B cell (primary cell): ENCODE results near the gene ING3. TPM values are rescaled to one million over a fixed set of nuclear protein-coding genes. Genes with fewer than 3 reads are reported as not detected.

ENCODE experiments used
- ATAC-seq: fragments of 200-7000 bp; cut with Tn5 transposase; one replicate; pipeline ENCODE4 v1.10.0; 2021; ENCODE audit warnings: low read depth, mild to moderate bottlenecking, moderate number of reproducible peaks, moderate library complexity
- CTCF ChIA-PET: fragments of 350-600 bp; sonication (Branson Sonifier 250); formaldehyde crosslinking; loops from one replicate; lab custom pipeline; 2021; ENCODE audit warnings: antibody characterized with exemption, inconsistent platforms; lab: Charles Lee
- POLR2A ChIA-PET: fragments of 350-600 bp; sonication (Branson Sonifier 250); formaldehyde crosslinking; loops from one replicate; lab custom pipeline; 2021; ENCODE audit warnings: antibody characterized with exemption; lab: Charles Lee
- DNase-seq: peaks from one replicate; pipeline ENCODE4 v3.0.0; 2013
- H2AFZ ChIP-seq: 2 replicates; pipeline ENCODE4 v1.6.1; 2012; ENCODE audit warnings: mild to moderate bottlenecking, low read depth, low read length; ENCODE audit not compliant: insufficient read depth, poor library complexity, severe bottlenecking
- H3K27ac ChIP-seq, 2 donors: 1 replicate in 1 of 2; 2 replicates in 1 of 2; pipeline ENCODE4 v1.5.1; 2012 to 2013; ENCODE audit warnings: low read length in 2 of 2, mild to moderate bottlenecking in 2 of 2, moderate library complexity in 1 of 2
- H3K27me3 ChIP-seq, 4 experiments: fragments of 200-600 bp in 1 of 4; sonication (generic) in 1 of 4; replicated peaks in 1 of 4; 1 replicate in 2 of 4; 2 replicates in 2 of 4; pipeline versions ENCODE4 v1.6.1 to v1.7.0; 2013 to 2016; ENCODE audit warnings: low read length in 3 of 4, mild to moderate bottlenecking in 2 of 4, mixed read lengths in 1 of 4, moderate library complexity in 1 of 4; ENCODE audit not compliant: insufficient read depth in 4 of 4, control insufficient read depth in 3 of 4; ENCODE audit errors: control extremely low read depth in 1 of 4
- H3K36me3 ChIP-seq, 2 experiments: replicated peaks in 1 of 2; 1 replicate in 1 of 2; 2 replicates in 1 of 2; pipeline versions ENCODE4 v1.6.1 to v1.7.1; 2013; ENCODE audit warnings: low read length in 1 of 2; ENCODE audit not compliant: insufficient read depth in 2 of 2, control insufficient read depth in 1 of 2; ENCODE audit errors: control extremely low read depth in 1 of 2, extremely low read depth in 1 of 2
- H3K4me1 ChIP-seq, 2 donors: fragments of 200-600 bp in 1 of 2; sonication (generic) in 1 of 2; 1 replicate in 1 of 2; 2 replicates in 1 of 2; pipeline versions ENCODE4 v1.5.1 to v1.6.1; 2013 to 2017; ENCODE audit warnings: low read length in 2 of 2; ENCODE audit not compliant: control insufficient read depth in 2 of 2, insufficient read depth in 2 of 2
- H3K4me2 ChIP-seq: replicated peaks from 2 replicates; pipeline ENCODE3; 2012; ENCODE audit warnings: mild to moderate bottlenecking, low read depth, low read length; ENCODE audit not compliant: poor library complexity, severe bottlenecking
- H3K4me3 ChIP-seq, 5 experiments: fragments of 200-600 bp in 1 of 5; sonication (generic) in 1 of 5; 1 replicate in 3 of 5; 2 replicates in 2 of 5; pipeline versions ENCODE4 v1.5.1 to v1.7.0; 2011 to 2016; ENCODE audit warnings: low read length in 4 of 5, mild to moderate bottlenecking in 4 of 5, low read depth in 2 of 5, control low read depth in 1 of 5, moderate library complexity in 1 of 5; ENCODE audit not compliant: insufficient read depth in 1 of 5; ENCODE audit errors: control extremely low read depth in 1 of 5, extremely low read depth in 1 of 5
- H3K79me2 ChIP-seq: fragments of 200-600 bp; sonication (generic); one replicate; pipeline ENCODE4 v1.6.0; 2016; ENCODE audit warnings: low read length; ENCODE audit not compliant: control insufficient read depth, insufficient read depth
- H3K9ac ChIP-seq: fragments of 200-600 bp; sonication (generic); 2 replicates; pipeline ENCODE4 v1.6.1; 2017; ENCODE audit warnings: mild to moderate bottlenecking, low read length, moderate library complexity
- H3K9me3 ChIP-seq, 3 donors: one replicate each; pipeline versions ENCODE4 v1.6.1 to v1.7.1; 2013; ENCODE audit warnings: low read length in 2 of 3; ENCODE audit not compliant: control insufficient read depth in 2 of 3, insufficient read depth in 1 of 3; ENCODE audit errors: control extremely low read depth in 1 of 3
- H4K20me1 ChIP-seq: 2 replicates; pipeline ENCODE4 v1.6.0; 2012; ENCODE audit warnings: mild to moderate bottlenecking, low read length; ENCODE audit not compliant: insufficient read depth, control insufficient read depth, poor library complexity, severe bottlenecking
- H3K27ac Mint-ChIP-seq: one replicate; pipeline ENCODE4 v1.8.0; 2021; ENCODE audit warnings: mixed read lengths
- H3K27me3 Mint-ChIP-seq: one replicate; pipeline ENCODE4 v1.8.0; 2021; ENCODE audit warnings: mixed read lengths
- H3K4me1 Mint-ChIP-seq: one replicate; pipeline ENCODE4 v1.8.0; 2021; ENCODE audit warnings: mixed read lengths
- H3K4me3 Mint-ChIP-seq: one replicate; pipeline ENCODE4 v1.8.0; 2021; ENCODE audit warnings: mixed read lengths
- H3K9me3 Mint-ChIP-seq: one replicate; pipeline ENCODE4 v1.8.0; 2022; ENCODE audit warnings: mixed read lengths; ENCODE audit not compliant: insufficient read depth
- EZH2 ChIP-seq: IDR thresholded peaks from 2 replicates; pipeline ENCODE4 v1.6.1; 2012; ENCODE audit warnings: borderline replicate concordance, low read depth, mild to moderate bottlenecking, moderate library complexity, low read length; ENCODE audit not compliant: insufficient read depth, poor library complexity, severe bottlenecking
- WGBS: methylation state at CpG from one replicate; pipeline ENCODE4 v1.1.5; 2013; ENCODE audit warnings: missing lambda C conversion rate; ENCODE audit not compliant: insufficient coverage; 5-methylcytosine and 5-hydroxymethylcytosine counted together
- intact Hi-C: fragments of 100-400 bp; cut with micrococcal nuclease; formaldehyde crosslinking; loops from one replicate; pipeline ENCODE4 v1.10.0; 2022
- polyA plus RNA-seq: library from polyadenylated mRNA; depleted of rRNA; stranded (reverse); fragments of >200 nt; gene quantifications from 2 replicates; pipeline ENCODE4 v1.2.3, GENCODE V29; 2012
- total RNA-seq, 2 donors: library from RNA; stranded (reverse); fragments of 120-200 nt in 1 of 2; gene quantifications; 1 replicate in 1 of 2; 2 replicates in 1 of 2; pipeline versions ENCODE4 v1.2.3 to v1.2.4, GENCODE V29; 2013 to 2022
- TF ChIP-seq, protein P1 (sequence below): fragments of 200-600 bp; IDR thresholded peaks from one replicate; pipeline ENCODE4 v1.8.0; 2022; ENCODE audit warnings: antibody characterized with exemption, mild to moderate bottlenecking

ING3 gene
- total and polyA plus RNA-seq, 2 donors (not counting 1 experiment from before 2014, with no cell fraction given), result 29.5 to 38.0 TPM

DNA sequence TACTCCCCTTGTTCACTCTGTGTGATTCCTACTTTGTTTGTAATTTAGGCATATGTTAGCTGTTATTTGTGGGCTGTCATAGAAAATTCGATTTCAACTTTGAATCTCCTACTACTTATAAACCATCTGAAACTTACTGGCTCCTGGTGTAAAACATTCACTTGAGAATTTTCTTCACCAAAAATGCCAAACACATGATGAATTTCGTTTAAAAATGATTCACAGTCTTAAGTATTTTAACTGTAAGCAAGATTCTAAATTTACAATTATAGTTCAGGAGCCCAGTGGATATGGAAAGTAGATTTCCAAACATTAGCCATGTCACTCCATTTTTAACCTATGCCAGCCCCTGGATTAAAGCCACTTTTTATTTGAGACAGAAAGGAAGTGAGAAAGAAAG lies 41.0 kb downstream of the ING3 start:
- Histone ChIP-seq H2AFZ (no peak overlapping the region), H3K4me1 (peaks cover 34 to 39% of the 10 kb centered on the region in 2 donors), H3K4me2 (no peak overlapping the region), H3K27me3 (peaks cover 0 to 20% (median 16%) of the 10 kb centered on the region in 4 experiments), H3K9ac (no peak overlapping the region), H3K9me3 (no peaks in the 10 kb centered on the region), H3K27ac (no peak overlapping the region), H3K79me2 (no peaks in the 10 kb centered on the region), H3K36me3 (no peaks in the 10 kb centered on the region), H3K4me3 (no peak overlapping the region), H4K20me1 (no peaks in the 10 kb centered on the region)
- Mint-ChIP-seq H3K4me1 (peaks cover 33% of the 10 kb centered on the region), H3K4me3 (no peak overlapping the region), H3K9me3 (no peaks in the 10 kb centered on the region), H3K27me3 (peaks cover 50% of the 10 kb centered on the region), H3K27ac (no peak overlapping the region)
- CTCF ChIA-PET, result interaction anchor here (1.1 to 7.3 kb wide), 2 partner anchors 9 to 90 kb away, joined by 4 to 85 read pairs; no protein-coding TSS in a partner anchor
- ATAC-seq (no peak), DNase-seq (no peak)
- no CpG with 5 or more reads among the region's 2 CpGs for WGBS
- TF ChIP-seq EZH2, result no peak
- TF ChIP-seq, protein P1, sequence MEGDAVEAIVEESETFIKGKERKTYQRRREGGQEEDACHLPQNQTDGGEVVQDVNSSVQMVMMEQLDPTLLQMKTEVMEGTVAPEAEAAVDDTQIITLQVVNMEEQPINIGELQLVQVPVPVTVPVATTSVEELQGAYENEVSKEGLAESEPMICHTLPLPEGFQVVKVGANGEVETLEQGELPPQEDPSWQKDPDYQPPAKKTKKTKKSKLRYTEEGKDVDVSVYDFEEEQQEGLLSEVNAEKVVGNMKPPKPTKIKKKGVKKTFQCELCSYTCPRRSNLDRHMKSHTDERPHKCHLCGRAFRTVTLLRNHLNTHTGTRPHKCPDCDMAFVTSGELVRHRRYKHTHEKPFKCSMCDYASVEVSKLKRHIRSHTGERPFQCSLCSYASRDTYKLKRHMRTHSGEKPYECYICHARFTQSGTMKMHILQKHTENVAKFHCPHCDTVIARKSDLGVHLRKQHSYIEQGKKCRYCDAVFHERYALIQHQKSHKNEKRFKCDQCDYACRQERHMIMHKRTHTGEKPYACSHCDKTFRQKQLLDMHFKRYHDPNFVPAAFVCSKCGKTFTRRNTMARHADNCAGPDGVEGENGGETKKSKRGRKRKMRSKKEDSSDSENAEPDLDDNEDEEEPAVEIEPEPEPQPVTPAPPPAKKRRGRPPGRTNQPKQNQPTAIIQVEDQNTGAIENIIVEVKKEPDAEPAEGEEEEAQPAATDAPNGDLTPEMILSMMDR, result no peak
- intact Hi-C loops, result no loop called here
- POLR2A ChIA-PET, result no interaction called here

DNA sequence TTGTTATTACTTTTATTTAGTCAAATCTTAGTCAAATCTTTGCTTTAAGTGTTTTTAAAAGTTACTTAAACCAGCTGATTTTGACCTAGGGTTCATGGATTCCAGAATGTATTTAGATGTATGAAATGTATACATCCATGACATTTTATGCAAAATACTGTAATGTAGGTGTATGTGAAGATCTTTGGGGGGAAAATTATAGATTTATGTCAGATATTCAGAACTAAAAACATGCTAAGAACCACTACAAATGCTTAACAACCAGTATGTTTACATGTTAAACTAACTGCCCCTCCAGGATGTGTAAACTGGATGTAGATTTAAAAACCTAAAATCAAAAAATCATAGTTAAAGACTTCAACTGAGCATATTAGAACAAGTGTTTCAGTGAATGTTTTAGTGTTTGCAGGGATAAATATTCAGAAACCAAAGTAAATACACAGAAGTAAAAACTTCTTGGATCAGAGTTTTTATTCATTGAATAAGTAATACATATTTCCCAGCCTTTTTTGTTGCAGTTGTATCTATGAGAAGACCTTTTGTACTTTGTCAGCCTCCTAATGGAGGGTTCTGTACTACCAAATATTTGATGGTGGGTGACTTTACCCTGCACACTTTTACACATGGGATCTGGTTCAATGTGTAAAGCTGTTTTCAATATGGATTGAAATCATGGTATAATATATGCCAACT lies 41.8 kb downstream of the ING3 start:
- no peaks in the 10 kb centered on the region for H3K36me3 ChIP-seq
- Mint-ChIP-seq H3K27me3 (peaks cover 51% of the 10 kb centered on the region), H3K4me3 (no peak overlapping the region), H3K9me3 (no peaks in the 10 kb centered on the region), H3K4me1 (peaks cover 37% of the 10 kb centered on the region), H3K27ac (no peak overlapping the region)
- intact Hi-C loops, result no loop called here
- no peak overlapping the region for H3K9ac ChIP-seq
- peaks cover 0 to 20% (median 16%) of the 10 kb centered on the region in 4 experiments for H3K27me3 ChIP-seq
- no peak overlapping the region for H3K27ac ChIP-seq
- no peak overlapping the region for H2AFZ ChIP-seq
- CTCF ChIA-PET, result interaction anchor here (1.1 kb wide), 1 partner anchor 8 kb away, joined by 4 read pairs; no protein-coding TSS in a partner anchor
- no peaks in the 10 kb centered on the region for H4K20me1 ChIP-seq
- DNase-seq (no peak), ATAC-seq (no peak)
- POLR2A ChIA-PET, result no interaction called here
- H3K9me3 ChIP-seq, result no peaks in the 10 kb centered on the region
- TF ChIP-seq EZH2, result no peak
- TF ChIP-seq, protein P1, result no peak
- H3K4me1 ChIP-seq, result peaks cover 37 to 43% of the 10 kb centered on the region in 2 donors
- no peak overlapping the region for H3K4me3 ChIP-seq
- H3K4me2 ChIP-seq, result no peak overlapping the region
- H3K79me2 ChIP-seq, result no peaks in the 10 kb centered on the region
